KBM-7 (cell line): ENCODE results near the gene DVL2.
A peak's percentile ranks its signal among the peaks of the same experiment; 100 is the strongest.
"Not testable (repeated sequence)": the region's sequence is repeated elsewhere in the genome, so short reads cannot be mapped to it uniquely, and the experiment has no call there.

Experiments used
- DNase-seq: peaks from one replicate; pipeline ENCODE4 v3.0.0-alpha.2; 2015
- in situ Hi-C: fragments of 300-500 bp; cut with MboI; formaldehyde crosslinking; loops from 2 replicates; pipeline ENCODE4 v1.14.3; 2020; ENCODE audit warnings: low sequenced_read_pairs, low pct_unique_long_range_greater_than_20kb, mixed read lengths

The DVL2 gene

DNA sequence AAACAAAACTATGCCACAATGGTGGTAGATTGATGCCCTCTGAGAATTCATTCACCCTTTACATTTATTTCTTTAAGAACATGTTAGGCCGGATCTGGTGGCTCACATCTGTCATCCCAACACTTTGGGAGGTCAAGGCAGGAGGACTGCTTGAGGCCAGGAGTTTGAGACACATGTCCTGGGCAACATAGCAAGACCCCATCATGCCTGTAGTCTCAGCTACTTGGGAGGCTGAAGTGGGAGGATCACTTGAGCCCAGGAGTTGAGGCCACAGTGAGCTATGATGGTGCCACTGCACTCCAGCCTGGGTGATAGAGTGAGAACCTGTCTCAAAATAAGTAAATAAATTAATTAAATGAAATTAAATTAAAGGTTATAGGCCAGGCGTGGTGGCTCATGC, 52.2 kb downstream of the DVL2 start:
- in situ Hi-C loops: not testable (repeated sequence)

DNA sequence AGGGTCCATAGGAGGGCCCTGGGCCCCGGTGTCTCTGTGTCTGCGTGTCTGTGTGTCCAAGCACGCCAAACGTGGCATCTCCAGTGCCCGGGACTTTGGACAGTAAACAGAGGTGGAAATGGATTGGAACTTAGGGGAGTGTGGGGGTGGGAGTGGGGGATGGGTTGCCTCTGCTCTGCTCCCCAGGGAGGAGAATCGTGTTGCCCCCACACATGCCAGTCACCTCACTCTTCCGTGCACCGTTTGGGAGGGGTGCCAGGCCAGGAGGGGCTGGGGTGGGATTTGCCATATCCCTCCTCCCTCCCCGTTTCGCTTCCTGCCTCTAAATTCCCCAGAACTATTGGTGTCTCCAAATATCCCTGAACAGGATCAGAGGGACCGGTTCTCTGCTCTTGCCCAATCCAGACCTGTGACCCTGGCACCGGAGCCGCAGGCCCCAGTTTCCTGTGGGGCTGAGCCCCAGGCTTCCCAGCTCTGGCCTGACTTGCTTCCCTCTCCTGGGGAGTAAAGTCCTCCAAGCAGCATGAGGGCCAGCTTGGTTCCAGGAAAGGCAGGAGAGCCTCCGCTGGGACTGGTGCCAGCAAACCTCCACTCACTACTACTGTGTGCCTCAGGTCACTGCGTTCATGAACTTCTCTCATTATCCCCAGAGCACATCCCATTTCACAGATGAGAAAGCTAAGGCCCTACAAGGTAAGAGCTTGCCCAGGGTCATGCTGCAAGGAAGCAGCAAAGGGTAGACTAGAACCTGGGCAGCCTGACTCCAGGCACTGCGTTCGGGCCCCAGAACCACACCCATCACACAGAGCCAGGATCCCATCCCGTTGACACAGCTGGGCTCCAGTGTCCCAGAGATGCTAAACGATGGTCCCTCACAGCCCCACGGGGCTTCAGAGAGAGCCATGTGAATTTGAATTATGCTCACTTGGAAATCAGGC, 54.7 kb downstream of the DVL2 start, which contains the start of gene ASGR1:
Gene ASGR1 (minus strand): TSS at position 54 of the 938 bp plus-strand sequence. CDS start 807 bp downstream, outside the sequence.
- no peak for DNase-seq
- in situ Hi-C loops: no loop called here

More for the DNA sequence above, 52.2 kb downstream of the DVL2 start:
- not testable (repeated sequence) for DNase-seq

DNA sequence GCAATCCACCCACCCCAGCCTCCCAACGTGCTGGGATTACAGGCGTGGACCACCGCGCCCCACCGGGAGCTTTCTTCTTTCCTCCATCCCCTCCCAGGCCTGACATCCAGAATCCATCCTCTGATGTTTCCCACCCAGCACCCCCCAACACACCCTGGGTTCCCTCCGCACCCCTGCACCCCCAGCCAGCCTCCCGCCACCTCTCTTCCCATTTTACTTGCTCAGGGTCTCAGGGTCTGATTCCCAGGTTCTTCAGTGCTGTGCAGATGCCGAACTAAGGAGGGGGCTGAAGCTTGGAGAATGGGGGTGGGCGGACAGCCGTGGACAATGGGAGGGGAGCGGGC, 55.4 kb downstream of the DVL2 start:
- in situ Hi-C loops: no loop called here
- no peak for DNase-seq

DNA sequence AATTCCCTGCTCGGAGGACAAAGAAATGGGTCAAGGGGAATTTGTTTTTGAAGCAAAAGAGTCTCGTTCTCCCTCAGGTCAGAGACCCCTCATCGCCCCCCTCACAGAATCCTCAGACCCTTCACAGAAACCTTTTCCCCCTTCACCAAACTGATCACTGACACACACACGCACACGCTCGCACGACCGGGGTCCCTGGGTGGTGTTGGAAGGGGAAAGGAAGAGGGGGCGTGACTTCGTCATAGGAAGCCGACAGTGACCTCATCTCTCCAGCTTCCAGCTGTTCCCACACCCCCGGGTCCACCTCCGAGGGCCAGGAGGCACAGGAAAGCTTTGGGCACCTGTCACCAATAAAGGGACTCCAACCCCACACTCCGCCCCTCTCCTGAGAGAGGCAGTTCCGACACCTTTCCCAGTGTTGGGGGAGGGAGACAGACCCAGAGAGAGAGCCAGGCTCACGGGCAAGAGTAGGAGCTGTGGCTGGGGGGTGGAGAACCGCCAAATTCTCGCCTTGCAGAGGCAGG, 56.3 kb downstream of the DVL2 start:
- peak; percentile 22 for DNase-seq
- in situ Hi-C loops: no loop called here

DNA sequence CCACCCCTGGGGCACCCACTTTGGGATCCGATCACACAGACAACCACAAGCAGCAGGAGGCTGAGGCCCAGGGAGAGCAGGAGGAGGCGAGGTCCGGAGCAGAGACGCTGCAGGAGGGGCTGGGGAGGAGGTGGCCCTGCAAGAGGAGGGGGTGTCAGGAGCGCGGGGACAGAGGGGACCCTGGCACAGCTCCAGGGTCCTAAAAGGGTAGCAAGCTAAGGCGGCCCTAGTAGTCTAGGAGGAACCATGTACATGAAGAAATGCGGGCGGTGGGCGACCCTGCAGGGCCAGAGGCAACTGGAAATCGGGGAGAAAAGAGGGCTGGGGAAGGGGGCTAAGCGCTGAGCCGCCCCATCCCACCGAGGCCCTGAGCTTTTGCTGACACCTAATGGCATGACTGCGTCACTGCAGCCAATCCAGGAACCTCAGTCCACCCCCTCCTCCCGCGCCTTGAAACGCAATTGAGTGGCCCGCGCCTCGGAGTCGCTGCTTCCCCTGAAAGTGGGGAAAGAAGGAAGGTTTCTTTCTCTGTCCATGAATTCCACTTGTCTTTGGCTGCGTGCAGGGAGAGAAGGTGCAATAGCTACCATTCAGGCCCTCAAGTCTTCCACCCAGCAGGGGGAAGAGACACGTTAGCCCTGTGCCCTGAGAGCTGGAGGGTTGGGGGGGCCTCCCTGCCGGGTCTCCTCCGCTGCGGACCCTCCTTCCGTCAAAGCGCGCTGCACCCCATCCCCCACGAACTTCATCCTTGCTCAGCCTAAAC, 56.9 kb downstream of the DVL2 start:
- peak; percentile 81 for DNase-seq
- in situ Hi-C loops: no loop called here

DNA sequence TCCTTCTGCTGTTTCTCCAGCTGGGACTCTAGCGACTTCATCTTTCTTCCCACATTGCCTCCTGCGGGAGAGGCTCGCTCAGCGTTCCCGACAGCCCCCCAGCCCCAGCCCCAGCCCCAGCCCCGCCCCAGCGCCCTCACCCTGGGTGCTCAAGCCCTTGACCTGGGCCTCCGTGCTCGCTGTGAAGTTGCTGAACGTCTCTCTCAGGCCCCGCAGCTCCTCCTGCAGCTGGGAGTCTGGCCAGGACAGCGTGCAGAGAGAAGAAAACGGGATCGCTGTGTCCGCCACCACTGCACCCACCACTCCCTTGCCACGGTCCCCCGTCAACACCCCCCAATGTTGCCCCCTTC, 57.5 kb downstream of the DVL2 start:
- in situ Hi-C loops: no loop called here
- DNase-seq: no peak

DNA sequence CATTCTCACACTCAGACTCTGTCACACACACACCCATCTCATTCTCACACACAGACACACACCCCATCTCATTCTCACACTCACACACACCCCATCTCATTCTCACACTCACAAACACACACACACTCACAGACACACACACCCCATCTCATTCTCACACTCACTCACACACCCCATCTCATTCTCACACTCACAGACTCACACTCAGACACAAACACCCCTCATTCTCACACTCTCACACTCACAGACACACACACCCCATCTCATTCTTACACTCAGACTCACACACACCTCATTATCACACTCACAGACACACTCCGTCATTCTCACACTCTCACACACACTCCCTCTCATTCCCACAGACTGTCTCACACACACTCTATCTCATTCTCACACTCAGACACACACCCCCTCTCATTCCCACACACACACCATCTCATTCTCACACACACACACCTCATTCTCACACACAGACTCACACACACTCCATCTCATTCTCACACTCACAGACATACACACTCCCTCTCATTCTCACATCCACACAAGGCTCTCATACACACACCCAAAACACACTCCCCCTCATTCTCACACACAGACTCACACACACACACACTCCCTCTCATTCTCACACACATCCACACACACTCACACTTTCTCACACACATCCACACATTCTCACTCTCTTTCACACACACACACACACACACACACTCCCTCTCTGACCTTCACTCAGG, 58.0 kb downstream of the DVL2 start:
- in situ Hi-C loops: no loop called here
- DNase-seq: no peak
